HEK293 (cell line): ENCODE results near the gene STAT5B.

Source experiments
- CTCF ChIA-PET: fragments of 350-600 bp; formaldehyde crosslinking; extraction: SDS; loops from one replicate; lab custom pipeline; 2021; ENCODE audit warnings: antibody characterized with exemption; lab: Yijun Ruan, JAX
- POLR2A ChIA-PET: fragments of 300-600 bp; formaldehyde crosslinking; extraction: SDS; loops from one replicate; lab custom pipeline; 2020; ENCODE audit warnings: antibody characterized with exemption, inconsistent platforms; lab: Yijun Ruan, JAX
- H3K27ac ChIP-seq: fragments of 200-500 bp; sonication (Bioruptor generic); 2 replicates; pipeline ENCODE4 v1.5.1; 2014; ENCODE audit warnings: low read depth, low read length, control low read depth, inconsistent platforms; ENCODE audit errors: extremely low read depth
- H3K36me3 ChIP-seq, 2 experiments: fragments of 200-500 bp in 1 of 2; sonication (Bioruptor generic) in 1 of 2; 1 replicate in 1 of 2; 2 replicates in 1 of 2; pipeline ENCODE4 v1.5.1; 2014 to 2017; ENCODE audit warnings: inconsistent platforms in 2 of 2, low read length in 2 of 2; ENCODE audit not compliant: control insufficient read depth in 2 of 2, insufficient read depth in 1 of 2
- H3K4me1 ChIP-seq: fragments of 200-500 bp; sonication (Bioruptor generic); 2 replicates; pipeline ENCODE4 v1.5.1; 2014; ENCODE audit warnings: mild to moderate bottlenecking, low read length, inconsistent platforms; ENCODE audit not compliant: control insufficient read depth, insufficient read depth
- H3K4me3 ChIP-seq: 2 replicates; pipeline ENCODE4 v1.5.1; 2011; ENCODE audit warnings: low read depth, mild to moderate bottlenecking, control low read depth, low read length, moderate library complexity
- H3K9me3 ChIP-seq: fragments of 200-500 bp; sonication (Bioruptor generic); 2 replicates; pipeline ENCODE4 v1.5.1; 2014; ENCODE audit warnings: low read depth, low read length, inconsistent platforms; ENCODE audit not compliant: control insufficient read depth, insufficient read depth
- CTCF ChIP-seq: fragments of 450-650 bp; formaldehyde crosslinking; IDR thresholded peaks from 2 replicates; pipeline ENCODE4 v1.5.1; 2016; ENCODE audit warnings: missing biosample characterization, missing genetic modification characterization
- ZBTB10 ChIP-seq: fragments of 450-650 bp; formaldehyde crosslinking; IDR thresholded peaks from 2 replicates; pipeline ENCODE4 v1.5.1; 2016; ENCODE audit warnings: missing biosample characterization, missing genetic modification characterization
- ZBTB21 ChIP-seq: fragments of 450-650 bp; formaldehyde crosslinking; IDR thresholded peaks from 2 replicates; pipeline ENCODE4 v1.5.1; 2017; ENCODE audit warnings: missing biosample characterization, missing genetic modification characterization
- ZNF121 ChIP-seq: fragments of 450-650 bp; formaldehyde crosslinking; IDR thresholded peaks from 2 replicates; pipeline ENCODE4 v1.5.1; 2016; ENCODE audit warnings: missing biosample characterization, missing genetic modification characterization
- ZNF148 ChIP-seq: fragments of 450-650 bp; formaldehyde crosslinking; IDR thresholded peaks from 2 replicates; pipeline ENCODE4 v1.5.0; 2017; ENCODE audit warnings: missing biosample characterization, missing genetic modification characterization, borderline replicate concordance
- ZNF16 ChIP-seq: fragments of 450-650 bp; formaldehyde crosslinking; IDR thresholded peaks from 2 replicates; pipeline ENCODE4 v1.5.1; 2016; ENCODE audit warnings: low read depth, missing biosample characterization, missing genetic modification characterization
- ZNF18 ChIP-seq: fragments of 450-650 bp; formaldehyde crosslinking; IDR thresholded peaks from 2 replicates; pipeline ENCODE4 v1.5.1; 2016; ENCODE audit warnings: missing biosample characterization, missing genetic modification characterization
- ZNF391 ChIP-seq: fragments of 450-650 bp; formaldehyde crosslinking; IDR thresholded peaks from 2 replicates; pipeline ENCODE4 v1.5.1; 2016; ENCODE audit warnings: low read depth, missing biosample characterization, missing genetic modification characterization, borderline replicate concordance
- ZNF513 ChIP-seq: fragments of 450-650 bp; IDR thresholded peaks from 2 replicates; pipeline ENCODE4 v1.5.1; 2018; ENCODE audit warnings: missing biosample characterization, missing genetic modification characterization
- ZNF518A ChIP-seq: fragments of 450-650 bp; formaldehyde crosslinking; conservative IDR thresholded peaks from 2 replicates; pipeline ENCODE4 v1.5.1; 2016; ENCODE audit warnings: low read depth, missing biosample characterization, missing genetic modification characterization
- ZNF549 ChIP-seq: fragments of 450-650 bp; IDR thresholded peaks from 2 replicates; pipeline ENCODE4 v1.5.1; 2018; ENCODE audit warnings: missing biosample characterization, missing genetic modification characterization, mild to moderate bottlenecking, inconsistent platforms, moderate library complexity
- ZNF596 ChIP-seq: fragments of 450-650 bp; IDR thresholded peaks from 2 replicates; pipeline ENCODE4 v1.5.0; 2018; ENCODE audit warnings: missing biosample characterization, mild to moderate bottlenecking, missing genetic modification characterization, moderate library complexity
- ZNF600 ChIP-seq: fragments of 450-650 bp; formaldehyde crosslinking; IDR thresholded peaks from 2 replicates; pipeline ENCODE4 v1.5.1; 2016; ENCODE audit warnings: missing biosample characterization, missing genetic modification characterization
- ZNF621 ChIP-seq: fragments of 450-650 bp; formaldehyde crosslinking; IDR thresholded peaks from 2 replicates; pipeline ENCODE4 v1.5.1; 2017; ENCODE audit warnings: missing biosample characterization, missing genetic modification characterization
- ZNF626 ChIP-seq: fragments of 450-650 bp; sonication (Bioruptor Pico); formaldehyde crosslinking; IDR thresholded peaks from 2 replicates; pipeline ENCODE4 v1.5.1; 2018; ENCODE audit warnings: missing biosample characterization, missing genetic modification characterization, inconsistent platforms
- ZNF654 ChIP-seq: fragments of 450-650 bp; formaldehyde crosslinking; IDR thresholded peaks from 2 replicates; pipeline ENCODE4 v1.5.1; 2016; ENCODE audit warnings: low read depth, missing biosample characterization, missing genetic modification characterization
- ZNF664 ChIP-seq: fragments of 450-650 bp; formaldehyde crosslinking; IDR thresholded peaks from 2 replicates; pipeline ENCODE4 v1.5.1; 2016; ENCODE audit warnings: missing biosample characterization, missing genetic modification characterization
- ZNF747 ChIP-seq: fragments of 450-650 bp; formaldehyde crosslinking; IDR thresholded peaks from 2 replicates; pipeline ENCODE4 v1.5.1; 2016; ENCODE audit warnings: missing biosample characterization, missing genetic modification characterization
- ZSCAN16 ChIP-seq: fragments of 450-650 bp; formaldehyde crosslinking; IDR thresholded peaks from 2 replicates; pipeline ENCODE4 v1.5.1; 2016; ENCODE audit warnings: missing biosample characterization, missing genetic modification characterization

STAT5B gene

GRCh38 chr17:42287977-42288802 lies 12.0 kb upstream of the STAT5B start, which contains the start of gene STAT5A:
Gene STAT5A, plus strand, starts transcription at chr17:42288498. Its CDS starts 914 bp downstream, at chr17:42289412.
- no peaks in the 10 kb centered on the region for H3K9me3 ChIP-seq
- TF ChIP-seq ZNF654 (tag by site-specific recombination): no peak
- TF ChIP-seq ZNF549 (tag by site-specific recombination): no peak
- TF ChIP-seq ZNF621 (tag by site-specific recombination): no peak
- TF ChIP-seq ZSCAN16 (tag by site-specific recombination): no peak
- no peak for TF ChIP-seq ZNF596 (tag by site-specific recombination)
- no peak for TF ChIP-seq ZNF391 (tag by site-specific recombination)
- no peak for TF ChIP-seq ZNF148
- TF ChIP-seq ZNF747: no peak
- TF ChIP-seq ZBTB10 (tag by site-specific recombination): no peak
- TF ChIP-seq ZNF600: no peak
- TF ChIP-seq CTCF (tag by site-specific recombination): no peak
- no peak for TF ChIP-seq ZNF16 (tag by site-specific recombination)
- TF ChIP-seq ZNF626 (tag by site-specific recombination): no peak
- no peak for TF ChIP-seq ZNF513 (tag by site-specific recombination)
- no peak for TF ChIP-seq ZBTB21 (tag by site-specific recombination)
- TF ChIP-seq ZNF518A: no peak
- no peak for TF ChIP-seq ZNF121 (tag by site-specific recombination)
- no peak for TF ChIP-seq ZNF18
- TF ChIP-seq ZNF664 (tag by site-specific recombination): no peak
- TF ChIP-seq, all 188 proteins: peak for 0
- H3K4me1 ChIP-seq: no peaks in the 10 kb centered on the region
- ChIA-PET POLR2A (no interaction called here), CTCF (interaction anchor here (1.0 to 1.1 kb wide), 2 partner anchors 24 to 34 kb away, joined by 4 to 5 read pairs; no protein-coding TSS in a partner anchor)
- no peaks in the 10 kb centered on the region for H3K36me3 ChIP-seq
- no peak within 1 kb of the TSS for H3K27ac ChIP-seq
- H3K4me3 ChIP-seq: no peak within 1 kb of the TSS
